ENCODE data around the gene ZC3H10.
"Not testable (repeated sequence)": the region's sequence is repeated elsewhere in the genome, so short reads cannot be mapped to it uniquely, and the experiment has no call there.

The ZC3H10 gene

GRCh38 chr12:56152756-56153677, 35.0 kb downstream of the ZC3H10 start:
- no peak for DNase-seq (ENCODE audit: extremely low spot score)
- TF ChIP-seq CTBP1 (IDR thresholded peaks at IDR 0.05; ENCODE audit: borderline replicate concordance) (no peak), ELF4 (IDR thresholded peaks at IDR 0.05) (no peak), SUZ12 (IDR thresholded peaks at IDR 0.05) (no peak), L3MBTL2 (conservative IDR thresholded peaks at IDR 0.05) (no peak), HDGF (IDR thresholded peaks at IDR 0.05; ENCODE audit: borderline replicate concordance) (no peak), ARNT (IDR thresholded peaks at IDR 0.05) (no peak), FOXK2 (IDR thresholded peaks at IDR 0.05) (no peak), FOXM1 (IDR thresholded peaks at IDR 0.05; ENCODE audit: borderline replicate concordance) (no peak), PKNOX1 (IDR thresholded peaks at IDR 0.05) (no peak), SP1 (IDR thresholded peaks at IDR 0.05) (no peak)
- ChIA-PET CTCF (no interaction called here), POLR2A (interaction anchor here (2.7 kb wide), 1 partner anchor 25 kb away, joined by 15 read pairs; the partner anchor contains the start of gene ESYT1)

- CTCF ChIA-PET, result interaction anchor here (1.1 kb wide), 1 partner anchor 107 kb away, joined by 3 read pairs; no protein-coding TSS in a partner anchor
- DNase-seq (ENCODE audit: extremely low spot score), result no peak
- POLR2A ChIA-PET, result interaction anchor here (1.0 to 2.7 kb wide), 2 partner anchors 9 to 26 kb away, joined by 3 to 15 read pairs; partner anchors contain the start of gene ESYT1
- TF ChIP-seq NFRKB (IDR thresholded peaks at IDR 0.05) (no peak), FOXM1 (IDR thresholded peaks at IDR 0.05; ENCODE audit: borderline replicate concordance) (no peak), ELF4 (IDR thresholded peaks at IDR 0.05) (no peak), SUZ12 (IDR thresholded peaks at IDR 0.05) (no peak), HDGF (IDR thresholded peaks at IDR 0.05; ENCODE audit: borderline replicate concordance) (no peak), ZNF384 (IDR thresholded peaks at IDR 0.05) (no peak), BHLHE40 (IDR thresholded peaks at IDR 0.05; ENCODE audit: borderline replicate concordance) (no peak), LEF1 (IDR thresholded peaks at IDR 0.05; ENCODE audit: borderline replicate concordance) (no peak), PKNOX1 (IDR thresholded peaks at IDR 0.05) (no peak)
Measured at GRCh38 chr12:56153678-56154065, 35.6 kb downstream of the ZC3H10 start.

GRCh38 chr12:56154246-56154771, 36.2 kb downstream of the ZC3H10 start:
- ChIA-PET CTCF (interaction anchor here (0.6 to 1.1 kb wide), 2 partner anchors 10 to 107 kb away, joined by 3 read pairs; no protein-coding TSS in a partner anchor), POLR2A (interaction anchor here (0.8 to 2.7 kb wide), 4 partner anchors 8 to 50 kb away, joined by 3 to 15 read pairs (median 5); partner anchors contain the start of genes ESYT1 and PA2G4)
- TF ChIP-seq CTBP1 (IDR thresholded peaks at IDR 0.05; ENCODE audit: borderline replicate concordance) (no peak), FOXA1 (IDR thresholded peaks at IDR 0.05) (no peak)
- no peak for DNase-seq (ENCODE audit: extremely low spot score)

- DNase-seq (ENCODE audit: extremely low spot score), result no peak
- POLR2A ChIA-PET, result interaction anchor here (0.8 to 2.7 kb wide), 4 partner anchors 8 to 51 kb away, joined by 3 to 15 read pairs (median 5); partner anchors contain the start of genes ESYT1 and PA2G4
- TF ChIP-seq ZNF384 (IDR thresholded peaks at IDR 0.05) (no peak), CTBP1 (IDR thresholded peaks at IDR 0.05; ENCODE audit: borderline replicate concordance) (no peak), LEF1 (IDR thresholded peaks at IDR 0.05; ENCODE audit: borderline replicate concordance) (no peak)
- CTCF ChIA-PET, result interaction anchor here (0.6 to 1.1 kb wide), 2 partner anchors 11 to 108 kb away, joined by 3 read pairs; no protein-coding TSS in a partner anchor
Measured at GRCh38 chr12:56154818-56155217, 36.8 kb downstream of the ZC3H10 start.

- DNase-seq (ENCODE audit: extremely low spot score), result no peak
- POLR2A ChIA-PET, result interaction anchor here (1.9 to 2.7 kb wide), 2 partner anchors 27 to 51 kb away, joined by 7 to 15 read pairs; partner anchors contain the start of genes ESYT1 and PA2G4
- CTCF ChIA-PET, result no interaction called here
- TF ChIP-seq BHLHE40 (IDR thresholded peaks at IDR 0.05; ENCODE audit: borderline replicate concordance), result no peak
- TF ChIP-seq ARNT (IDR thresholded peaks at IDR 0.05), result no peak
- TF ChIP-seq LEF1 (IDR thresholded peaks at IDR 0.05; ENCODE audit: borderline replicate concordance), result no peak
- TF ChIP-seq SUZ12 (IDR thresholded peaks at IDR 0.05), result no peak
- no peak for TF ChIP-seq L3MBTL2 (conservative IDR thresholded peaks at IDR 0.05)
- TF ChIP-seq FOXK2 (IDR thresholded peaks at IDR 0.05), result no peak
- no peak for TF ChIP-seq PKNOX1 (IDR thresholded peaks at IDR 0.05)
- TF ChIP-seq CTBP1 (IDR thresholded peaks at IDR 0.05; ENCODE audit: borderline replicate concordance), result no peak
- TF ChIP-seq NFRKB (IDR thresholded peaks at IDR 0.05), result no peak
- no peak for TF ChIP-seq SP1 (IDR thresholded peaks at IDR 0.05)
- TF ChIP-seq FOXM1 (IDR thresholded peaks at IDR 0.05; ENCODE audit: borderline replicate concordance), result no peak
Measured at GRCh38 chr12:56155256-56155845, 37.3 kb downstream of the ZC3H10 start.

GRCh38 chr12:56156464-56157200, 38.6 kb downstream of the ZC3H10 start:
- CTCF ChIA-PET, result interaction anchor here (0.7 kb wide), 1 partner anchor 12 kb away, joined by 3 read pairs; no protein-coding TSS in a partner anchor
- DNase-seq (ENCODE audit: extremely low spot score), result not testable (repeated sequence)
- POLR2A ChIA-PET, result interaction anchor here (0.6 to 1.3 kb wide), 5 partner anchors 29 to 1358 kb away, joined by 3 to 6 read pairs (median 3); partner anchors contain the start of genes ESYT1, RNF41, SMARCC2 and ZC3H10

All from HEK293T (cell line).